ENCODE results near the gene MT1HL1. TPM values are rescaled to one million over a fixed set of nuclear protein-coding genes. Genes with fewer than 3 reads are reported as not detected.

The MT1HL1 gene
- total and polyA plus RNA-seq, 2 experiments from 2014 or later = not detected

DNA sequence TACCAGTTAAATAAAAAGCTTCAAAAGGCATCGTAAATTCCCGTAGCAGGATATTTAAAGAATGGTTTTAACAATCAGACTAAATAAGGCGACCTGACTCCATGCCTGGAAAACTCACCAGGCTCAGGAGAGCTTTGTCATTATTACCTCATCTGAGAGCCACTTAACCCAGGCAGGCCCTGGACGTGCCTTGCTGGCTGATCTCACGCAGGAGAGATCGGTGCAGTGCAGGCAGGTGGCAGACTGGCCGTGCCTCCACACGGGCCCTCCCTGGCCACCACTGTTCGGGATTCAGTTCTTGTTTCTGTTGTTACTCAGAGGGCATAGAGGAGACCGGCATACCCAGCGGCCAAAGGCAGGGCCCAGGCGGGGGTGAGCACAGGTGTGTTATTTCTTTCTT lies 6.4 kb downstream of the MT1HL1 start:
- H3K4me1 ChIP-seq (ENCODE audit: insufficient read depth) = no peaks in the 10 kb centered on the region
- WGBS (ENCODE audit: low lambda C conversion rate, missing lambda C conversion rate) = 63% methylated on average over 12 of the region's 12 CpGs
- H3K4me2 ChIP-seq = no peak overlapping the region
- H3K9me2 ChIP-seq (replicated peaks; ENCODE audit: insufficient read depth) = no peaks in the 10 kb centered on the region
- H3K27me3 ChIP-seq = no peaks in the 10 kb centered on the region
- H3K9me3 ChIP-seq (ENCODE audit: low read depth) = no peaks in the 10 kb centered on the region
- DNase-seq (ENCODE audit: low spot score) = no peak
- H4K20me1 ChIP-seq (ENCODE audit: insufficient read depth, poor library complexity, severe bottlenecking) = no peaks in the 10 kb centered on the region
- H3K27ac ChIP-seq = no peak overlapping the region
- TF ChIP-seq CTCF (IDR thresholded peaks at IDR 0.05; ENCODE audit: poor library complexity) = no peak
- no peak for TF ChIP-seq EZH2 (IDR thresholded peaks at IDR 0.05; ENCODE audit: borderline replicate concordance)
- no peak for TF ChIP-seq EZH2phosphoT487 (IDR thresholded peaks at IDR 0.05; ENCODE audit: low read depth, severe bottlenecking, unreplicated experiment)
- H3K4me3 ChIP-seq = no peak overlapping the region
- H3K79me2 ChIP-seq = no peaks in the 10 kb centered on the region
- no peaks in the 10 kb centered on the region for H3K36me3 ChIP-seq (replicated peaks; ENCODE audit: insufficient read depth, low read depth)
- no peak overlapping the region for H2AFZ ChIP-seq

GRCh38 chr1:236997361-236997760 lies 6.9 kb downstream of the MT1HL1 start:
- Histone ChIP-seq H3K9me2 (replicated peaks; ENCODE audit: insufficient read depth) (no peaks in the 10 kb centered on the region), H2AFZ (no peak overlapping the region), H4K20me1 (ENCODE audit: insufficient read depth, poor library complexity, severe bottlenecking) (no peaks in the 10 kb centered on the region), H3K27ac (no peak overlapping the region), H3K9me3 (ENCODE audit: low read depth) (no peaks in the 10 kb centered on the region), H3K4me2 (no peak overlapping the region), H3K4me1 (ENCODE audit: insufficient read depth) (no peaks in the 10 kb centered on the region), H3K27me3 (no peaks in the 10 kb centered on the region), H3K79me2 (no peaks in the 10 kb centered on the region), H3K4me3 (no peak overlapping the region), H3K36me3 (replicated peaks; ENCODE audit: insufficient read depth, low read depth) (no peaks in the 10 kb centered on the region)
- TF ChIP-seq EZH2 (IDR thresholded peaks at IDR 0.05; ENCODE audit: borderline replicate concordance) = no peak
- no peak for DNase-seq (ENCODE audit: low spot score)
- WGBS (ENCODE audit: low lambda C conversion rate, missing lambda C conversion rate) = 92% methylated on average over 11 of the region's 11 CpGs

DNA sequence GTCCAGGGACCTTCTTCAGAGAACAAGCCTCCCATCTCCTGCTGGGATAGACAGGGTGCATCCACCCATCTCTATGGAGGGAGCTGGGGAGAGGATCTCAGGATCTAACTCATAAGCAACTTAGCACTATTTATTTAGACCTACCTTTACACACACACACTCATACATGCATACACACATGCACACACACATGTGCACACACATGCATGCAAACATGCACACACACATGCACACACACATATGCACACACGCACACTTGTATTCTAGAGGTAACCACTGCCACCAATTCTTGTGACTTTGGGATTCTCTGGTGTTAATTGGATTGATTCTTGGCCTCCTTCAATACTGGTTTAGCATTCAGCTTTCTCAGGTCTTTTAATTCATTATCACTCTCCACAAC lies 9.8 kb downstream of the MT1HL1 start:
- Histone ChIP-seq H3K79me2 (no peaks in the 10 kb centered on the region), H3K9me2 (replicated peaks; ENCODE audit: insufficient read depth) (no peaks in the 10 kb centered on the region), H3K27ac (no peak overlapping the region), H3K9me3 (ENCODE audit: low read depth) (no peaks in the 10 kb centered on the region), H4K20me1 (ENCODE audit: insufficient read depth, poor library complexity, severe bottlenecking) (no peaks in the 10 kb centered on the region), H2AFZ (no peak overlapping the region), H3K36me3 (replicated peaks; ENCODE audit: insufficient read depth, low read depth) (no peaks in the 10 kb centered on the region), H3K4me2 (no peak overlapping the region), H3K4me1 (ENCODE audit: insufficient read depth) (no peaks in the 10 kb centered on the region), H3K4me3 (no peak overlapping the region), H3K27me3 (no peaks in the 10 kb centered on the region)
- TF ChIP-seq EZH2 (IDR thresholded peaks at IDR 0.05; ENCODE audit: borderline replicate concordance) (no peak), EZH2phosphoT487 (IDR thresholded peaks at IDR 0.05; ENCODE audit: low read depth, severe bottlenecking, unreplicated experiment) (no peak), CTCF (IDR thresholded peaks at IDR 0.05; ENCODE audit: poor library complexity) (no peak)
- DNase-seq (ENCODE audit: low spot score) = no peak
- 92% methylated on average over 1 of the region's 1 CpG for WGBS (ENCODE audit: low lambda C conversion rate, missing lambda C conversion rate)

GRCh38 chr1:236992449-236992848 lies 11.8 kb downstream of the MT1HL1 start:
- DNase-seq (ENCODE audit: low spot score) = no peak
- no peaks in the 10 kb centered on the region for H3K9me2 ChIP-seq (replicated peaks; ENCODE audit: insufficient read depth)
- no peaks in the 10 kb centered on the region for H3K79me2 ChIP-seq
- H3K27me3 ChIP-seq = no peaks in the 10 kb centered on the region
- H2AFZ ChIP-seq = no peak overlapping the region
- no peaks in the 10 kb centered on the region for H3K36me3 ChIP-seq (replicated peaks; ENCODE audit: insufficient read depth, low read depth)
- H3K4me3 ChIP-seq = no peak overlapping the region
- no peak for TF ChIP-seq CTCF (IDR thresholded peaks at IDR 0.05; ENCODE audit: poor library complexity)
- TF ChIP-seq EZH2 (IDR thresholded peaks at IDR 0.05; ENCODE audit: borderline replicate concordance) = no peak
- TF ChIP-seq EZH2phosphoT487 (IDR thresholded peaks at IDR 0.05; ENCODE audit: low read depth, severe bottlenecking, unreplicated experiment) = no peak
- H3K4me1 ChIP-seq (ENCODE audit: insufficient read depth) = no peaks in the 10 kb centered on the region
- 86% methylated on average over 8 of the region's 8 CpGs for WGBS (ENCODE audit: low lambda C conversion rate, missing lambda C conversion rate)
- H3K27ac ChIP-seq = no peak overlapping the region
- H3K4me2 ChIP-seq = no peak overlapping the region
- H4K20me1 ChIP-seq (ENCODE audit: insufficient read depth, poor library complexity, severe bottlenecking) = no peaks in the 10 kb centered on the region
- H3K9me3 ChIP-seq (ENCODE audit: low read depth) = no peaks in the 10 kb centered on the region
